Loucy (cell line): Measurements from ENCODE around the gene RICTOR.

Source experiments
- H2AFZ ChIP-seq: fragments of 200-600 bp; sonication (generic); 2 replicates; pipeline ENCODE4 v1.6.0; 2016; ENCODE audit warnings: antibody characterized with exemption, mild to moderate bottlenecking, low read length, moderate library complexity
- H3F3A ChIP-seq: fragments of 200-600 bp; 2 replicates; pipeline ENCODE4 v1.6.0; 2016; ENCODE audit warnings: antibody characterized with exemption, low read depth, mild to moderate bottlenecking
- H3K27me3 ChIP-seq: fragments of 200-600 bp; sonication (generic); 2 replicates; pipeline ENCODE4 v1.6.1; 2014; ENCODE audit warnings: low read length, mild to moderate bottlenecking; ENCODE audit not compliant: insufficient read depth, poor library complexity, severe bottlenecking
- H3K36me3 ChIP-seq: fragments of 200-600 bp; sonication (generic); 2 replicates; pipeline ENCODE4 v1.6.1; 2016; ENCODE audit warnings: low read length; ENCODE audit not compliant: insufficient read depth
- H3K4me1 ChIP-seq: fragments of 200-600 bp; sonication (generic); 2 replicates; pipeline ENCODE4 v1.5.1; 2014; ENCODE audit warnings: low read length, mild to moderate bottlenecking; ENCODE audit not compliant: insufficient read depth, poor library complexity, severe bottlenecking
- H3K4me2 ChIP-seq: fragments of 200-600 bp; sonication (generic); 2 replicates; pipeline ENCODE4 v1.6.0; 2014; ENCODE audit warnings: antibody characterized with exemption, low read length, low read depth, mild to moderate bottlenecking; ENCODE audit not compliant: poor library complexity, severe bottlenecking
- H3K4me3 ChIP-seq: fragments of 200-600 bp; sonication (generic); 2 replicates; pipeline ENCODE4 v1.5.1; 2014; ENCODE audit warnings: low read length, mild to moderate bottlenecking, mixed read lengths; ENCODE audit not compliant: poor library complexity, severe bottlenecking
- H3K79me2 ChIP-seq: fragments of 200-600 bp; sonication (generic); 2 replicates; pipeline ENCODE4 v1.6.1; 2014; ENCODE audit warnings: low read length; ENCODE audit not compliant: insufficient read depth
- H3K9ac ChIP-seq: fragments of 200-600 bp; sonication (generic); 2 replicates; pipeline ENCODE4 v1.6.0; 2014; ENCODE audit warnings: mild to moderate bottlenecking, low read depth, low read length, moderate library complexity; ENCODE audit not compliant: poor library complexity, severe bottlenecking
- H3K9me2 ChIP-seq: fragments of 200-600 bp; sonication (generic); replicated peaks from 2 replicates; pipeline ENCODE4 v1.6.1; 2016; ENCODE audit warnings: low read depth, low read length, mixed read lengths
- H3K9me3 ChIP-seq: fragments of 200-600 bp; sonication (generic); 2 replicates; pipeline ENCODE4 v1.6.1; 2014; ENCODE audit warnings: mild to moderate bottlenecking, antibody characterized with exemption, low read length, low read depth; ENCODE audit not compliant: insufficient read depth
- H4K20me1 ChIP-seq: fragments of 200-600 bp; sonication (generic); 2 replicates; pipeline ENCODE4 v1.6.0; 2014; ENCODE audit warnings: antibody characterized with exemption, low read length, mild to moderate bottlenecking; ENCODE audit not compliant: insufficient read depth, poor library complexity, severe bottlenecking
- CTCF ChIP-seq: fragments of 200-600 bp; sonication (generic); conservative IDR thresholded peaks from 2 replicates; pipeline ENCODE4 v1.5.1; 2014; ENCODE audit warnings: mild to moderate bottlenecking, antibody characterized with exemption, low read length
- EZH2phosphoT487 ChIP-seq: fragments of 200-600 bp; IDR thresholded peaks from 2 replicates; pipeline ENCODE4 v1.6.1; 2018; ENCODE audit warnings: antibody characterized with exemption, mild to moderate bottlenecking, moderate library complexity, borderline replicate concordance

The RICTOR gene

GRCh38 chr5:39024884-39025283 is 49.3 kb downstream of the RICTOR start:
- no peak overlapping the region for H2AFZ ChIP-seq
- no peaks in the 10 kb centered on the region for H3F3A ChIP-seq
- H3K9me2 ChIP-seq: no peaks in the 10 kb centered on the region
- H3K4me3 ChIP-seq: no peak overlapping the region
- peaks cover 35% of the 10 kb centered on the region for H3K36me3 ChIP-seq
- H3K9me3 ChIP-seq: no peaks in the 10 kb centered on the region; the same call in 1 of the 2 replicates
- H3K4me2 ChIP-seq: no peak overlapping the region
- TF ChIP-seq CTCF: no peak
- H4K20me1 ChIP-seq: peaks cover 52% of the 10 kb centered on the region
- peaks cover 12% of the 10 kb centered on the region for H3K4me1 ChIP-seq
- H3K27me3 ChIP-seq: no peaks in the 10 kb centered on the region
- H3K9ac ChIP-seq: no peak overlapping the region
- peaks cover 91% of the 10 kb centered on the region for H3K79me2 ChIP-seq

GRCh38 chr5:39024005-39024404 is 50.2 kb downstream of the RICTOR start:
- TF ChIP-seq CTCF (no peak), EZH2phosphoT487 (no peak)
- no peaks in the 10 kb centered on the region for H3K27me3 ChIP-seq
- peaks cover 35% of the 10 kb centered on the region for H3K36me3 ChIP-seq
- H3K9me2 ChIP-seq: no peaks in the 10 kb centered on the region
- peaks cover 12% of the 10 kb centered on the region for H3K4me1 ChIP-seq
- H3K9ac ChIP-seq: no peak overlapping the region
- no peak overlapping the region for H2AFZ ChIP-seq
- no peak overlapping the region for H3K4me2 ChIP-seq
- peaks cover 88% of the 10 kb centered on the region for H3K79me2 ChIP-seq
- H4K20me1 ChIP-seq: peaks cover 49% of the 10 kb centered on the region
- no peak overlapping the region for H3K4me3 ChIP-seq
- H3K9me3 ChIP-seq: no peaks in the 10 kb centered on the region; the same call in 1 of the 2 replicates
- no peaks in the 10 kb centered on the region for H3F3A ChIP-seq

- no peak overlapping the region for H3K4me2 ChIP-seq
- peaks cover 51% of the 10 kb centered on the region for H4K20me1 ChIP-seq
- no peak overlapping the region for H3K4me3 ChIP-seq
- H3K9ac ChIP-seq: no peak overlapping the region
- H3K27me3 ChIP-seq: no peaks in the 10 kb centered on the region
- no peaks in the 10 kb centered on the region; the same call in 1 of the 2 replicates for H3K9me3 ChIP-seq
- H2AFZ ChIP-seq: no peak overlapping the region
- no peaks in the 10 kb centered on the region for H3K9me2 ChIP-seq
- no peak for TF ChIP-seq EZH2phosphoT487
- no peak for TF ChIP-seq CTCF
- H3K4me1 ChIP-seq: peaks cover 12% of the 10 kb centered on the region
- H3K79me2 ChIP-seq: peaks cover 86% of the 10 kb centered on the region
- H3F3A ChIP-seq: no peaks in the 10 kb centered on the region
- peaks cover 36% of the 10 kb centered on the region for H3K36me3 ChIP-seq
Measured at GRCh38 chr5:39023121-39023520, 51.1 kb downstream of the RICTOR start.
